Measurements from ENCODE around the gene SLCO2B1. TPM values are rescaled to one million over a fixed set of nuclear protein-coding genes. Genes with fewer than 3 reads are reported as not detected.

Gene SLCO2B1
- total RNA-seq, 4 donors from 2014 or later, result 72.9 to 165 (median 111) TPM

DNA sequence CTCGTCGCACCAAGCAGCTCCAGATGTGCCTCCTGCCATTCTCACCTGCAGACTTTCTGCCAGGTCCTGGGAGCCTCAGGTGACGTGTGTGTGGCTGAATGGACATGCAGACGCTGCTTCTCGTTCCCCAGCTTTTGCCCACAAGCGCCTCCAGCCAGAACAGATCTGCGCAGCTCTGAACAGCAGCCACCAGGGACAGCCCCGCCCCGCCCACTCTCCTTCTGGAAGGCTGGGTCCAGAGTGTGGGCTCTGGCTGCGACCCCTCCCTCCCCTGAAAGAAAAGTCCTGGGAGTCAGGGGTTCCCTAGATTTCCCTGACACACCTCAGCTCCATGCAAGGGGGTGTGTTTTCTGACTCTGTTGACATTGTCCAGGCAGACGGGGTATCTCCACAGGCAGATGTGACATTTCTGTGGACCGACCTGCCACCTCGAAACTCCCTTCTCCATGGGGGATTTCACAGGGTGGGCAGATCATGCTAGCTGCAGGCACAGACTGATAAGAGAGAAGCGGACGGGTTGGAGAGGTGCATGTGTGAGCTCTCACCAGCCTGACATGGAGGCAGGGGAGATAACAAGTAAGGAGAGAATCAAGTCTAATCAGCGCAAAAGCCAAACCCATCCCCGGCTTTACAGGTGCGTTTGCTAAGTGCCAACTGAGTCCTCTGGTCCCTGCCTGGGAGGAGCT is 19.8 kb downstream of the SLCO2B1 start:
- intact Hi-C loops (cut with DNase I; ENCODE audit: low total_unique reads) (no loop called here), in situ Hi-C loops (cut with MboI; ENCODE audit: low pct_ligation_motif_present in 1 of 4, low pct_unique_long_range_greater_than_20kb in 1 of 4, low sequenced_read_pairs in 3 of 4) (no loop called here)
- Histone ChIP-seq H3K4me3 (no peak overlapping the region), H3K36me3 (no peaks in the 10 kb centered on the region), H3K27ac (no peak overlapping the region), H3K4me1 (peaks cover 0 to 33% (median 19%) of the 10 kb centered on the region in 4 donors), H3K27me3 (no peaks in the 10 kb centered on the region), H3K9me3 (no peaks in the 10 kb centered on the region)
- 75% methylated on average over 18 of the region's 18 CpGs; no CpG with 5 or more reads in 1 of the 2 donors for WGBS, 2 donors (ENCODE audit: low coverage in 1 of 2)
- DNase-seq, result no peak
- TF ChIP-seq POLR2A (IDR thresholded peaks at IDR 0.05), result no peak
- TF ChIP-seq, protein P1, sequence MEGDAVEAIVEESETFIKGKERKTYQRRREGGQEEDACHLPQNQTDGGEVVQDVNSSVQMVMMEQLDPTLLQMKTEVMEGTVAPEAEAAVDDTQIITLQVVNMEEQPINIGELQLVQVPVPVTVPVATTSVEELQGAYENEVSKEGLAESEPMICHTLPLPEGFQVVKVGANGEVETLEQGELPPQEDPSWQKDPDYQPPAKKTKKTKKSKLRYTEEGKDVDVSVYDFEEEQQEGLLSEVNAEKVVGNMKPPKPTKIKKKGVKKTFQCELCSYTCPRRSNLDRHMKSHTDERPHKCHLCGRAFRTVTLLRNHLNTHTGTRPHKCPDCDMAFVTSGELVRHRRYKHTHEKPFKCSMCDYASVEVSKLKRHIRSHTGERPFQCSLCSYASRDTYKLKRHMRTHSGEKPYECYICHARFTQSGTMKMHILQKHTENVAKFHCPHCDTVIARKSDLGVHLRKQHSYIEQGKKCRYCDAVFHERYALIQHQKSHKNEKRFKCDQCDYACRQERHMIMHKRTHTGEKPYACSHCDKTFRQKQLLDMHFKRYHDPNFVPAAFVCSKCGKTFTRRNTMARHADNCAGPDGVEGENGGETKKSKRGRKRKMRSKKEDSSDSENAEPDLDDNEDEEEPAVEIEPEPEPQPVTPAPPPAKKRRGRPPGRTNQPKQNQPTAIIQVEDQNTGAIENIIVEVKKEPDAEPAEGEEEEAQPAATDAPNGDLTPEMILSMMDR (IDR thresholded peaks at IDR 0.05), result no peak

DNA sequence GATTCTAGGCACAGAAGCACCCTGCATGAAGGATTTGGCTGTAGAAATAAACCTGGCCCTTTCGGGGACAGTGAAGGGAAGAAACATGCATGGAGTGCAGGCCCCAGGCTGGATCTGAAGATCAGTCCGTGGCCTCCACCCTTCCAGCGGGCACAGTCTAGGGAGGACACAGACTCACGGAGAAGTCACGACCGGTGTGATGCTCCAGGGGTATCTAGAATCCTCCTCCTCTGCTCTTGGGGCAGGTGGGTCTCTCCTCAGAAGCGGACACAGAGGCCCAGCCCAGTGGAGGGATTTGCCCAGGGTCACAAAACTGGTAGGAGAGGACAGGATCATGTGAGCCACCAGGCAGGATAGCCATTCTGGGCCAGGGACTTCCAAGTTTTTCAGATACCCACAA is 22.4 kb downstream of the SLCO2B1 start:
- peak overlapping the region in 2 of 4 donors; percentile 16 to 62 for H3K27ac ChIP-seq
- in situ Hi-C loops (cut with MboI; ENCODE audit: low pct_ligation_motif_present in 1 of 4, low pct_unique_long_range_greater_than_20kb in 1 of 4, low sequenced_read_pairs in 3 of 4) (no loop called here), intact Hi-C loops (cut with DNase I; ENCODE audit: low total_unique reads) (no loop called here)
- no peak overlapping the region for H3K4me3 ChIP-seq
- no peaks in the 10 kb centered on the region for H3K36me3 ChIP-seq
- 92% methylated on average over 7 of the region's 7 CpGs; no CpG with 5 or more reads in 1 of the 2 donors for WGBS, 2 donors (ENCODE audit: low coverage in 1 of 2)
- no peaks in the 10 kb centered on the region for H3K9me3 ChIP-seq
- H3K27me3 ChIP-seq, result no peaks in the 10 kb centered on the region
- peaks cover 0 to 25% (median 9%) of the 10 kb centered on the region in 4 donors for H3K4me1 ChIP-seq
- no peak for TF ChIP-seq POLR2AphosphoS5 (IDR thresholded peaks at IDR 0.05)
- no peak for TF ChIP-seq EP300 (IDR thresholded peaks at IDR 0.05; ENCODE audit: low read depth)
- TF ChIP-seq, protein P1 (IDR thresholded peaks at IDR 0.05), result no peak
- TF ChIP-seq POLR2A (IDR thresholded peaks at IDR 0.05), result no peak
- no peak for DNase-seq

DNA sequence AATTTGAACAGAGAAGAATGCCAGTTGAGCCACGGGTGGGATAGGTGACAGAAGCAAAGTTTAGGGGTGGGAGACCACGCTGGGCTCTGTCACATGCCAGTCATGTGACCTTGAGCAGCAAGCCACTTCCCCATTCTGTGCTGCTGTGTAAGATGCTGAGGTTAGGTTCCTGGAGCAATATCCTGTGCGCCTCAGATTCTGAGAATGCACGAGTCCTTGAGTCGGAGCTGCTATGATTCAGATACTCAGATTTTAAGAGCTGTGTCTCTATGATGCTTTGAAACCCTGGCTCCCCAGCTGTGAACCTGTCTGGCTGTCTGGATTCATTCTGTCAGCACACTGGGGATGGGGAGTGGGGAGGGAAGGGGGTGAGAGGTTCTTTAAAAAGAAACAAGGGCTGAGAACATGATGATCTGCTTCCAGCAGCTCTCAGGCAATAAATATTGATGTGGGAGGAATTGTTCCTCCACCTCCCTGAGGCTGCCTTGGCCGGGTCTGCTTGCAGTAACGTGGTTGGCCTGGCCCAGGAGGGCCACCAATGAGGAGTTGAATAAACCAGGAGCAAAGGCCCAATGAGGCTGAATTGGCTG is 24.0 kb downstream of the SLCO2B1 start:
- Histone ChIP-seq H3K4me3 (no peak overlapping the region), H3K9me3 (no peaks in the 10 kb centered on the region), H3K27ac (peak overlapping the region; percentile 16 to 62 (median 42)), H3K36me3 (no peaks in the 10 kb centered on the region), H3K4me1 (peaks cover 0 to 17% (median 3%) of the 10 kb centered on the region in 4 donors), H3K27me3 (no peaks in the 10 kb centered on the region)
- WGBS, 2 donors (ENCODE audit: low coverage in 1 of 2), result 20 to 40% methylated on average over 1 to 7 of the region's 7 CpGs
- DNase-seq, result no peak
- in situ Hi-C loops (cut with MboI; ENCODE audit: low pct_ligation_motif_present in 1 of 4, low pct_unique_long_range_greater_than_20kb in 1 of 4, low sequenced_read_pairs in 3 of 4), result no loop called here
- TF ChIP-seq POLR2A (IDR thresholded peaks at IDR 0.05), result no peak
- TF ChIP-seq POLR2AphosphoS5 (IDR thresholded peaks at IDR 0.05), result peak in 2 of 3 donors; percentile 6 to 11
- TF ChIP-seq, protein P1 (IDR thresholded peaks at IDR 0.05), result no peak
- no peak for TF ChIP-seq EP300 (IDR thresholded peaks at IDR 0.05; ENCODE audit: low read depth)
- intact Hi-C loops (cut with DNase I; ENCODE audit: low total_unique reads), result no loop called here

DNA sequence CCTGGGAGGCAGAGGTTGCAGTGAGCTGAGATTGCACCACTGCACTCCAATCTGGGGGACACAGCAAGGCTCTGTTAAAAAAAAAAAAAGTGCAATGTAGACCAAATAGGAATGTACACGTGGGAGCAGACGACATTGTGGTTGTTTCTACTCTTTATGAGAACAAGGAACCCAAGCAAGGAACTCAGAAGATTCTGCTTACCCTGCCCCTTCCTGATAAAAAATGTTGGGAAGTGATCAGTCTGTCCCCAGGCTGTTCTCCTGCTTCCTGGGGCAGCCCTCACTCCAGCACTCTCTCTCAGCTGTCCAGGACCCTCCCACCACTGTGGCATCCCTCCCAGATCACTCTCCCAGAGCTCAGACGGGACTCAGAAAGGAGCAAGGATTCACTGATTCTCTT is 31.8 kb downstream of the SLCO2B1 start:
- DNase-seq, result no peak
- intact Hi-C loops (cut with DNase I; ENCODE audit: low total_unique reads) (no loop called here), in situ Hi-C loops (cut with MboI; ENCODE audit: low pct_ligation_motif_present in 1 of 4, low pct_unique_long_range_greater_than_20kb in 1 of 4, low sequenced_read_pairs in 3 of 4) (no loop called here)
- no peak overlapping the region for H3K4me3 ChIP-seq
- no peaks in the 10 kb centered on the region for H3K4me1 ChIP-seq
- no peaks in the 10 kb centered on the region for H3K27me3 ChIP-seq
- H3K36me3 ChIP-seq, result no peaks in the 10 kb centered on the region
- H3K9me3 ChIP-seq, result no peaks in the 10 kb centered on the region
- WGBS, 2 donors (ENCODE audit: low coverage in 1 of 2), result 34 to 37% methylated on average over 3 of the region's 3 CpGs
- no peak for TF ChIP-seq POLR2AphosphoS5 (IDR thresholded peaks at IDR 0.05)
- no peak for TF ChIP-seq EP300 (IDR thresholded peaks at IDR 0.05; ENCODE audit: low read depth)
- TF ChIP-seq, protein P1 (IDR thresholded peaks at IDR 0.05), result no peak
- no peak for TF ChIP-seq POLR2A (IDR thresholded peaks at IDR 0.05)
- H3K27ac ChIP-seq, result peak overlapping the region in 2 of 4 donors; percentile 10 to 55

All from transverse colon (tissue), 4 donors.